GM21515 (cell line): ENCODE measurements around the gene CLEC2L.

Experiments used
- ATAC-seq: cut with Tn5 transposase; IDR thresholded peaks from one replicate; pipeline ENCODE4 v1.9.1; 2021; ENCODE audit not compliant: unreplicated experiment

Gene CLEC2L

DNA sequence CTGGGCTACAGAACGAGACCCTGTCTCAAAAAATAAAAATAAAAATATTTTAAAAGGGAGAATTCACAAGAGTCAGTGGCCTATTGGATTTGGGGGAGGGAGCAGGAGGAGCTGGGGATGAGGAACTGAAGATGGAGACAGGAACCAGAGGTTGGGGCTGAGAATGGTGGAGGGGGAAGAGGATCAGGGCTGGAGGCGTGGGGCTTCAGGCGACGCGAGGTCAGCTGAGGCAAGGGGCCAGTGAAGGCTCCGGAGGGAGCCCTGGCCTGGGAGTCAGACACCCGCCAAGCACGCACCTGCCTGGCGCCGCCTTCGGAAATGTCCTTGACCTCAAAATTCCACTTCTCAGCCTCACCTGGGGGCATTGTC, 671 bp upstream of the CLEC2L start:
- no peak for ATAC-seq

DNA sequence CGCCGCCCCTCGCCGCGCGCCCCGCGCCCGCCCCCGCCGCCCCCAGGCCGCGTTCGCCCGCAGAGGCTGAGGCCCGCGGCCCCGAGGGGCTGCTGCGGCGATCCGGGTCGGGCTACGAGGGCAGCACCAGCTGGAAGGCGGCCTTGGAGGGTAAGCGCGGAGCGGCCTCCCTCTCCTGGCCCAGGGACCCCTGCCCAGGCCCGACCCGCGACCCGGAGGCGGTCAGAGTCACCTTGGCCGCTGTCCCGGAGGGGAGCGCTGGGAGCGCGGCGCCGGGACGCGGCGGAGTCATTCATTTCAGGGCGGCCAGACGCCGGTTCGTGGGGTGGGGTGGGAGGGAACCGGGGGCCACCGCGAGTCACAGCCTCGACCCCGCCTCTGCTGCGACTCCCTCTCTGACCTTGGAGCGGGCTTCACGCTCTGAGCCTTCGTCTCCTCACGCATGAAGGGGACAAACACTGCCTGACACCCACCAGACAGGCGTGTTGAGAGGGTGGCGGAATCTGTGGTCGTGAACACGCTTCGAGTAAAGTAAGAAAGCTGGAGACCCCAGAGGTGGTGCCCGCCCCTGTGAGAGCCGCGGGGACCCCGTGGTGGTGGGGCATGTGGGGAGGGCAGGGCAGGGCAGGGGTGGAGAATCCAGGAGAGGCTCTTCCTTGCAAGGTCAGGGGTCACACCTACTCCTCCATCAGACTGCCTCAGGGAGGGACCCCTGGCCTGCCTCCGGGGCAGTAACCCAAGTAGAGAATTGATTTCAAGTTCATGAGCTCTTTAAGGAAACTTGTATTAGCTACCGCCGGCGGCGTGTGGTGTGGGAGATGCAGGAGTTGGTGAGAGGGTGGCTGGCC, 707 bp downstream of the CLEC2L start:
- ATAC-seq = no peak

DNA sequence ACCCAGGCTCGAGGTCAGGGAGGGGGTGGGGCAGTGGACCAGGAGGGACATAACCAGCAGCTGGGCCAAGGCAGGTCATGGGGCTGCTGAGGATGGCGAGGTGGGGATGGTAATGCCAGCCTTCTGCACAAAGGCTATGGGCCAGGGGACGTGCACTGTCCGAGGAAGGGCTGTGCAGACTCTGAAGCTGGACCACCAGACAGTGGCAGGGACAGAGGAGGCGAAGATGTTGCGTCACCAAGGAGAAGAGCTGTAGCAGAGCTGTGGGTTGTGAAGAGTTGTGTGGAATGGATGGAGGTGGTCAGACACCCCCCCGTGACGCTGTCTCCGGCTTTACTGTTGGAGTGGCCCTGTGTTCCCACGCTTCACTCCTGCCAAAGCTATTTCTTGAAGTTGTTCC, 1.8 kb downstream of the CLEC2L start:
- ATAC-seq = no peak

DNA sequence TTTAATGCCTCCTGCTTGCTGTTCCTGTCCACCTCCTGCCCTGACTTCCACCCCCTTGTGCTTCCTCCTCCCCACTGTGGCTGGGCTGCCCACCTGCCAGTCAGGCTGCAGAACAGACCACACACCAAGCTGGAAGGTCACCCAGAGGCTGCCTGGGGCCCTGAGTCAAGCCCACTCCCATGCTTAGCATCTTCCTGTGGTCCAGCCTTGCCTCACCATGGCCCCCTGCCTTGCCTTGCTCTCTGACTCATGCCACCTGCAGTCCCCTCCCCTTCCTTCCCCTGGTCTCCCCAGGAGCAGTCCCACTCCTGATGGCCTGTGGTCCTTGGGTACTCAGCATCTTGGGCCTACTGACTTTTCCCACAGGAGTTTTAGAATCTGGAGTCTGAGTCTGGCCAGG, 2.3 kb downstream of the CLEC2L start:
- no peak for ATAC-seq

DNA sequence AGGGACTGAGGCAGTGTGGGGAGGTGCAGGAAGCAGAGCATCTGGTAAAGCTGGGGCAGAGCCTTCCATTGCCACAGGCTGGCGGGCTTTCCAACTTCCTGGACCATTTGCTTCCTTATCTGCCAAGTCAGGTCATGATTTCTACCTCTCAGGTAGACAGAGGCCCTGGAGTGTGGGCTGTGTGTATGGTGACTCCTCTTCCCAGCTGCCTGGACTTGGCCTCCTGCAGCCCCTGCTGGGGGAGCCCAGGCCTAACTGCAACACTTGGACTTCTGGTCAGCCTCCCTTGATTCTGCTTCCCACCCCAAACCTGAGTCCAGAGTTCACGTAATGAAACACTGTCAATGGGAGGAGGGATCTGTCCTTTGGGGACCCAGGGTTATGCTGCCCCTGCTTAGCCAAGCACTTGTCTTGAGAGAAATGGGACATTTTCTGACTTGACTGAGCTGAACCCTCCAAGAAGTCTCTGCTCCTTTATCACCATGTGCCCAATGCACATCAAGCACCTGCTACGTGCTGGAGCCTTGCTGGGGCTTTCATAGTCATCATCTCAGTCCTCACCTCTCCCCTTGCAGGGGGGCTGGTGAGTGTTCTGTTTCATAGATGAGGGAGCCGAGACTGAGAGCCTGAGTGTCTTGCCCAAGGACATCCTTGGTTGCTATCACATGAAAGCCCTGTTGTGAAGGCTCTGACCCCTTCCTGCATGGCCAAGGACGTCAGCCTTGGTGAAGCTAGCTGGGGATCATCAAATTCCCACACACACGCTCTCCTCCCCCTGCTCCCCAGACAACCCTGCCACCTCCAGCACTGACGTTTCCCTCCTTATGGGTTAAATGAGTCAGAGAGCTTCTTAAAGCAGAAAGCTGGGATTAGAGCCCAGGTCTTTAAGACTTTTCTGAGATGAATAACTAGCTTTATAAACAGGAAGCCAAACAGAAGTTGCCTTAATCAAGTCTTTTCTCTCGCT, 3.4 kb downstream of the CLEC2L start:
- ATAC-seq = no peak

DNA sequence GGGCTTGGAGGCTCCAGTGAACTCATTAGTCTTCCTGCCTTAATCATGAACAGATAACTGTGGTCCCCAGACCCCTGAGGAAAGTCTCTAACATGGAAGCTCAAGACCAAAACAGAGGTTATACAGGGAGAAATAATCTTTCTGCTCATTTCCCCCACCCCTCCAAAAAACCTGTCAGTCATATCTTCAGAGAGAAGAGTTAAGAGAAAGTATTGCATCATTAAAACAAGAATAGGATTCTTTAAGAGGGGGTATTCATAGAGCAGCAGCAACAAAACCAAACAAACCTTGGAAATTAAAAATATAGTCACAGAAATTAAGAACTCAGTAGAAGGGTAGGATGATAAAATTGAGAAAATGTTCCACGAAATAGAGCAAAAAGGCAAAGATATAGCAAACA, 7.6 kb downstream of the CLEC2L start:
- no peak for ATAC-seq

DNA sequence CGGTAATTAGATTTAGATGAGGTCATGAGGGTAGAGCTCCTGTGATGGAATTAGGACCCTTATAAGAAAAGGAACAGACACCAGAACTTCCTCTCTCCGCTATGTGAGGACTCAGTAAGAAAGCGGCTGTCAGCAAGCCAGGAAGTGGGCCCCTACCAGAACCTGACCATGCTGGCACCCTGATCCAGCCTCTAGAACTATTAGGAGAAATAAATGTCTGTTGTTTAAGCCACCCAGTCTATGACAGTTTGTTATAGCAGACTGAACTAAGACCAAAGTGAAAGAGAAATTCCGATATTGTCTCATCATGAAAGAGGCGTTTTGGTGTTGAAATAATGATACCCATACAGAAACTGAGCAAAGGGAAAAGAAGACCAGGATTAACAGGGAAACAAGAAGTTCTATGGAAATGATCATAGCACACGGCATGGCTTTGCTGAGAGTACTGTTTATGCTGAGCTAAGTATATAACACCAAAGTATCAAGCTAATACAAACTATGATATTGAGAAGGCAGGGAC, 9.2 kb downstream of the CLEC2L start:
- ATAC-seq = no peak

DNA sequence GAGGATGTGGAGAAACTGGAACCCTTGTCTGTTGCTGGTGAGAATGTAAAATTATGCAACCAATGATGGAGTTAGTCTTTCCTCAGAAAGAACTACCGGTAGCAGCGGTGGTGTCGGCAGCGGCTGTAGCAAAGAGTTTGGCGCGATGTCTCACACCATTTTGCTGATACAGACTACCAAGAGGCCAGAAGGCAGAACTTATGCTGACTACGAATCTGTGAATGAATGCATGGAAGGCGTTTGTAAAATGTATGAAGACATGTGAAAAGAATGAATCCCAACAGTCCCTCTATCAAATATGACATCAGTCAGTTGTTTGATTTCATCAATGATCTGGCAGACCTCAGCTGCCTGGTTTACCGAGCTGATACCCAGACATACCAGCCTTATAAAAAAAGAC, 10.6 kb downstream of the CLEC2L start:
- ATAC-seq = no peak

DNA sequence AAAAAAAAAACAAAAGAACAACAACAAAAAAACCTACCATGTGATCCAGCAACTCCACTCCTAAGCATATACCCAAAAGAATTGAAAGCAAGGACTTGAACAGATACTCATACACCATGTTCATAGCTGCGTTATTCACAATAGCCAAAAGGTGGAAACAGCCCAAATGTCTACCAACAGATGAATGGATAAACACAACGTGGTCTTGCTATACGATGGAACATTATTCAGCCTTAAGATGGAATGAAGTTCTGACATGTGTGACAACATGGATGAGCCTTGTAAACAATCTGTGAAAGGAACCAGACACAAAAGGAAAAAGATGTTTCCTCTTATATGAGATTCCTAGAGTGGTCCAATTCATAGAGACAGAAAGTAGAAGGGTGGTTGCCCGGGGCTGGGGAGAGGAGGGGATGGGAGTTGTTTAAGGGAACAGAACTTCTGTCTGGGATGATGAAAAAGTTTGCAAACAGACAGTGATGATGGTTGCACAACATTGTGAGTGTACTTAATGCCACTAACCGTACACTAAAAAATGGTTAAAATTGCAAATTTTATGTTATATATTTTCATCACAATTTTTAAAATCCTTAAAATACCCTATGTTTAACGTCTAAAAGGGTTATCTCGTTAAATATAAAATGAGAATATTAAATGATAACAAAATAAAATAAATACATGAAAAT, 11.6 kb downstream of the CLEC2L start:
- ATAC-seq = no peak

DNA sequence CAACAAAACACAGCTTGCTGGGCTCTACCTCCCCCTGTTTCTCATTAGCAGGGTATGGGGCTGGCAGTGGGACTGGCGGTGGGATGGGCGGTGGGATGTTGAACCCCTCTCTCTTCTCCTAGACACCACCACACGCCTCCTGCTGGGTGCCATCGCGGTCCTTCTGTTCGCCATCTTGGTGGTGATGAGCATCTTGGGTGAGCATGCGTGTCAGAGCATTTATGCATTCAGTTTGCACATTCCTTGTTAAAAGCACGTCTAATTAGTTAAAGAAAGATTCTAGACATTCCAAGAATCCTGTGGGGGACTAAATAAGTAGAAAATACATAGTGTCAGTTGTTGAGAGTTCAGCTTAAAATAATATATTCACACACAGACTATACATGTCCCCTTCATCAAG, 12.7 kb downstream of the CLEC2L start:
- no peak for ATAC-seq

DNA sequence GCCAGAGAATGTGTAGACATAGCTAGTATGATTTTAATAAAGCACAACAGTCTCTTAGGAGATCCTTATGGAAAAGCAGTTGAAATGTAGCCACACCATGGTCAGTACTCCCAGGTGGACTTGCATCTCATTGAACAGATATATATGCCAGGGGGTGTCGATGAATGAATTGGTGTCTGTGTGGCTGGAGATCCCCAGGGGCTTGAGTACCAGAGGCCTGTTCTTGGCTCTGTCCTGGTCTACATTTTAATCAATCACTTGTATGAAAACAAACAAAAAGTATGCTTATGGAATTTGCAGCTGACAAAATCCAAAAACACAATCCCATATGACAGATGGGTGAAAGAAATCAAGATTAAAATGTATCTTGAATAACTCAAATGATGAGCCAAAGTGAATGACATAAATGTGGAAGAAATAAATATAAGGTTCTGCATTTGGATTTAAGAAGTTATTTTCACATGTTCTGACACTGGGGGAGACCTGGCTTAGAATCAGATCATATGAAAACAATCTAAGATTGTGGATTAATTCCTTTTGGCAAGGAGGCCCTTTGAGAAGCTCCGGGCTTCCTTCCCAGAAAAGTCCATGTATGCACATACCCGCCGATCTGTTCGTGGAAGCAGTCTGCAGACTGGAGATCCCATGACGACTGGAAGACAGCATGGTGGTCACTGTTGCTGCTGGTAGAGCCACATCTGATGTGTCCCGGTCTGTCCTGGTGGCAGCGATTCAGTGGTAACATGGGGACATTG, 15.6 kb downstream of the CLEC2L start:
- ATAC-seq = no peak

DNA sequence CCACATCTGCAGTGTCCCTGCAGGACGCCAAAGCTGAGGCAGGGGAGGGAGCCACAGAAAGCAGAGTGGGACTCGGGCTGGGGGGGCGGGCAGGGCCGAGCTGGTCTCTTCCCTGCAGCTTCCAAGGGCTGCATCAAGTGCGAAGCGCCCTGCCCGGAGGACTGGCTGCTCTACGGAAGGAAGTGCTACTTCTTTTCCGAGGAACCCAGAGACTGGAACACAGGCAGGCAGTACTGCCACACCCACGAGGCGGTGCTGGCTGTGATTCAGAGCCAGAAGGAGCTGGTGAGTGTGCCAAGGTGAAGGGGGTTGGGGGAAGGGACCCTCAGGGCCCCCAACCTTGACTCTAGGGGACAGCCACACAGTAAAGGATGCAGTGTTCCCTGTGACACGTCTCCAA, 16.7 kb downstream of the CLEC2L start:
- ATAC-seq = no peak

DNA sequence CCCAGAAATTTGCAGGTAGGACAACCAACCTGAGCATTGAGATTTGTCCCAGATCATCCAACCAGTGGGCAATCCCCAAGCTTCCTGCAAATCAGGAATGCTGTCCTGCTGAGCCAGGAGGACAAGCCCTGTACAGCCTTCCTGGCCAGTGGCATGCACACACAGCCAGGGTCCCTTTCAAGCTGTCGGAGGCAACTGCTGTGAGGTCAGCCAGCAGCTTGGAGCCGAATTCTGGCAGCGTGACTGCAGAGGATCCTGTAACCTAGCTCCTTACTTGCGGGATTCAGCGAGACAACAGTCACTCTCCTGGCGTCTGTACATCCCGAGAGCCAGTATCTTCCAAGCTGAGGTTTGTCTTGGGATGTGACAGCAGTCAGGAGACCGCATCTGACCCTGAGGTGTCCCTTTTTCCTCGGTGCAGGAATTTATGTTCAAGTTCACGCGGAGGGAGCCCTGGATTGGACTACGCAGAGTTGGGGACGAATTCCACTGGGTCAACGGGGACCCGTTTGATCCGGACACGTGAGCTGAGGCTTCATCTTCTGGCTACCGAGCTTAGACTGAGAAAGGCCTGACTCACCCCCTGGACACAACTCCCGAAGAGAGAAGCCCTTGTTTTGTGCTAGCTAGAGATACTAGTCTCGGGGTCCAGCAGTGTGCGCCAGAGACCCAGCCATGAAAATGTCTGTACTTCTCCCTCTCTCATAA, 18.3 kb downstream of the CLEC2L start:
- no peak for ATAC-seq

DNA sequence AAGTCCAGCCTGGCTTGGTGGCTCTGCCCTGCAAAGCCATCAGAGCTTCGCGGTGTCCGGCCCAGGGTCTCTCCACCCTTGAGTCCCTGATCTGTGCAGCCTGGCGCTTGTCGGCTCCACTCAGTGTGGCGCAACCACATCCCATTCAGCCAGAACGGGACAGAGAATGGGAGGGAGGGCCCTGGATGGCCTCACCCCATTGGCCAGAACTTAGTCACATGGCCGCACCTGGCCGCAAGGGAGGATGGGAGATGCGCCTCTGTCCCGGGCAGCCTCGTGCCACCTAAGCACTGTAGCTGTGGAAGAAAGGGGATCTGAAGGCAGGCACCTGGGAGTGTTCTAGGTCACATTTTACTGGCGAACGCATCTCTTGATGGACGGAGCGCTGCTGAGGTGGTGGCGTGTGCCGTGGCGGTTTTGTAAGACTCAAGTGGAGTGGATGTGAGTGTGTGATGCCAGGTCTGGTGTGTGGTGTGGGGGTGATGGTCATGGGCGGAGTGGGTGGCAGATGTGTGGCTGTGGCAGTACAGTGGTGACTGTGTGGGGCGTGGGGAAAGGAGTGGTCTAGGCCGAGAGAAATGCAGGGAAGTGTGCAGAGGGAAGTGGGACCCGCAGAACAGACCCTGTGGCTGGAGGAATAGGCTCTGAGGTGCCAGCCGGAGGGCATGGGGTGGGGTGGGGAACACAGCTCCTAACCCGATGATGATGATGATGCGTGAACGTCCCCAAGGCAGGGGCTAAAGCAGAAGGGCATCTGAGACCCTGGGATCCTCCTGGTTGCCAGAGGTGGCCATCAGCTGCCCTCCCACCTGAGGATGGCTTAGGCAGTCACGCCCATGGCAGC, 19.0 kb downstream of the CLEC2L start:
- no peak for ATAC-seq

DNA sequence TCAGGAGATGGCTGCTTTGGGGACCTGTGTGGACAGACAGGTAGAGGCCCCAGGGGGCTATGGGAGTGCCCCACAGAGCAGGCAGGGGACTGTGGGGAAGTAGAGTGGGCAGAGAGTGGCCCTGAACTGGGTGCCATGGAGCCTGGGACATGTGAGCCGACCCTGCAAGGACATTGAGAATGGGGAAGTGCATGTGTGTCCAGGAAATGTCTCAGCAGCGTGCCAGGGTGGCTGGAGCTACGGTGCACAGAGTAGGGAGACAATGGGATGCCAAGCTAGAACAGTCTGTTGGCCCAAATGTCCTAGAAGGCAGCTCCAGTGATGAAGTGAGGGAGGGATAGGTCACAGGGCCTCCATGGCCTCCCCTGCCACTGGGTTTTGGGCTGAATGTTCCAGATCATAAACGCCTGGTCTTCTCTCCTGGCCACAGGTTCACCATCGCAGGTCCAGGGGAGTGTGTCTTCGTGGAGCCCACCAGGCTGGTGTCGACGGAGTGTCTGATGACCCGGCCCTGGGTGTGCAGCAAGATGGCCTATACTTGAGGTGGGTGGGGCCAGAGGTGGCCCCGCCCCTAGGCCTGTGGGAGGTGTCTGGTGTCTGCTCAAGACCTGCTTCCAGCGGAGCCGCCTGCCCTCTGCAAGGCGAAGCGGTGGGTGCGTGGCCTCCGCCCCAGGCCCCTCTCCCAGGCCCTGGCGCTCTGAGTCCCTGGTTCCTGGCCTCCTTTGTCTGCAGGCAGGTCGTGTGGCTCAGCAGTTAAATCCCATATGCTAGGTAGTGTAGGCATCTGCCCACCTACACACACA, 20.5 kb downstream of the CLEC2L start:
- no peak for ATAC-seq

DNA sequence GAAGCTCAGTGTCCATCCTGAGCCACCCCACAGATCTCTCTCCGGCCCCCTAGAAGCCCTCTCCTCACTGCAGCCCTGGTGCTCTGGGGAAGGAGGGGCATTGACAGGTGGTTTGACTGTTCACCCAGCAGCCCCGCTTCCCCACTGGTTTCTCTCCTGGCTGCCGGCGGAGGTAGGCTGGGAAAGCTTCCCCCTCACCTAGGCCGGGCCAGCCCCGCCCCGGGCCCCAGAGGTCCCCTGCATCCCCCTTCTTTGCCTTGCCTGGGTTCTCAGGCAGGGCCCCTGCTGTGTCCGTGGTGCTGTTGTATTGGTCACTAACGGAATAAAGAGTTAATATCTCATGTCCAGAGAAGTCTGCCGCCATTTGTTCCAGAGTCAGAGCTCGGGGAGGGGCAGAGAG, 21.2 kb downstream of the CLEC2L start:
- no peak for ATAC-seq

DNA sequence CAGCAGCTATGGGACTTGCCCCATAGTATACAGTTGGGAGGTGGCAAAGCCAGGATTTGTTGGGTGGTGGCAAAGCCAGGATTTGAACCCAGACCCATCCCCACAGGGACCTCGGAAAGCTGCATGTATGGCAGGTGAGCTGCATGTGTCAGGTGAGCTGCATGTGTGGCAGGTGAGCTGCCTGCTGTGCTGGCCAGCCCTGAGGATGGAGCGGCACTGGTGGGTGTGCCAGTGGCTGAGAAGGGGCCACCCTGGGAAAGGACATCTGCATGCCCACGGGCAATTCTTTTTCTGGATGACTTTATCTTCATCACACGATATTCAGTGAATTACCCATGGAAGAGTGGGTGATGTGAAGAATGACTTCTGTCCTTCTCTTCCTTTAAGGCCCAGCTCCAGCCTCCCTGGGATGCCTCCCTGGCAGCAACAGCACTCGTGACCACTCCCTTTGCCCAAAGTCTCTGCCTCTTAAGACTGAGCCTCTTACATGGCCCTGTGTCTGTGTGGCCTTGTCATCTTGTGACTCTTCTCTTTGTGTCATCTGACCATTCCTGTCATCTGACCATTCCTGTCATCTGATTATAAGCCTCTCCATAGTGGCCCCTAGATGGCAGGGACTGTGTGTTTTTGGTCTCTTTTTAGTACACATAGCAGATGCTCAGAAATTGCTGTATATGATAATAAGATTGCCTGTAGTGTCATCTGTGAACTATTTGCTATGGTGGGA, 25.0 kb downstream of the CLEC2L start:
- ATAC-seq = no peak
